GM19463 (cell line): ENCODE data around the gene SBK2.
A peak's percentile ranks its signal among the peaks of the same experiment; 100 is the strongest.
"Not testable (repeated sequence)": the region's sequence is repeated elsewhere in the genome, so short reads cannot be mapped to it uniquely, and the experiment has no call there.

Experiments
- ATAC-seq: cut with Tn5 transposase; IDR thresholded peaks from one replicate; pipeline ENCODE4 v1.9.1; 2021; ENCODE audit warnings: mild to moderate bottlenecking, moderate library complexity; ENCODE audit not compliant: unreplicated experiment

Gene SBK2

GRCh38 chr19:55537741-55538111 lies 793 bp upstream of the SBK2 start:
- no peak for ATAC-seq

- no peak for ATAC-seq
Measured at GRCh38 chr19:55536366-55536765, 567 bp downstream of the SBK2 start.

GRCh38 chr19:55535965-55536350 lies 975 bp downstream of the SBK2 start:
- no peak for ATAC-seq

GRCh38 chr19:55535173-55535964 lies 1.6 kb downstream of the SBK2 start:
- no peak for ATAC-seq

- ATAC-seq: not testable (repeated sequence)
Measured at GRCh38 chr19:55534280-55534679, 2.7 kb downstream of the SBK2 start.

GRCh38 chr19:55530996-55531395 lies 5.9 kb downstream of the SBK2 start:
- no peak for ATAC-seq

- ATAC-seq: no peak
Measured at GRCh38 chr19:55529636-55530234, 7.2 kb downstream of the SBK2 start.

- ATAC-seq: no peak
Measured at GRCh38 chr19:55528030-55528803, 8.7 kb downstream of the SBK2 start.

- no peak for ATAC-seq
Measured at GRCh38 chr19:55527197-55528029, 9.5 kb downstream of the SBK2 start.

GRCh38 chr19:55526216-55527196 lies 10.4 kb downstream of the SBK2 start:
- no peak for ATAC-seq

GRCh38 chr19:55525289-55526101 lies 11.4 kb downstream of the SBK2 start:
- ATAC-seq: no peak

GRCh38 chr19:55520691-55521292 lies 16.1 kb downstream of the SBK2 start:
- ATAC-seq: no peak

GRCh38 chr19:55519451-55520311 lies 17.3 kb downstream of the SBK2 start:
- no peak for ATAC-seq

- ATAC-seq: peak; percentile 99
Measured at GRCh38 chr19:55516878-55517620, 19.9 kb downstream of the SBK2 start.

GRCh38 chr19:55508120-55508519 lies 28.8 kb downstream of the SBK2 start:
- no peak for ATAC-seq

GRCh38 chr19:55504981-55505380 lies 32.0 kb downstream of the SBK2 start:
- no peak for ATAC-seq

- no peak for ATAC-seq
Measured at GRCh38 chr19:55504252-55504603, 32.7 kb downstream of the SBK2 start.
